NCI-H1436 treated with DMSO at 0.1 percent for 48 hours (cell line): ENCODE data around the gene FAM32A.

Experiments
- DNase-seq: peaks from one replicate; lab custom pipeline; 2025; lab: John Stamatoyannopoulos, UW

Gene FAM32A

DNA sequence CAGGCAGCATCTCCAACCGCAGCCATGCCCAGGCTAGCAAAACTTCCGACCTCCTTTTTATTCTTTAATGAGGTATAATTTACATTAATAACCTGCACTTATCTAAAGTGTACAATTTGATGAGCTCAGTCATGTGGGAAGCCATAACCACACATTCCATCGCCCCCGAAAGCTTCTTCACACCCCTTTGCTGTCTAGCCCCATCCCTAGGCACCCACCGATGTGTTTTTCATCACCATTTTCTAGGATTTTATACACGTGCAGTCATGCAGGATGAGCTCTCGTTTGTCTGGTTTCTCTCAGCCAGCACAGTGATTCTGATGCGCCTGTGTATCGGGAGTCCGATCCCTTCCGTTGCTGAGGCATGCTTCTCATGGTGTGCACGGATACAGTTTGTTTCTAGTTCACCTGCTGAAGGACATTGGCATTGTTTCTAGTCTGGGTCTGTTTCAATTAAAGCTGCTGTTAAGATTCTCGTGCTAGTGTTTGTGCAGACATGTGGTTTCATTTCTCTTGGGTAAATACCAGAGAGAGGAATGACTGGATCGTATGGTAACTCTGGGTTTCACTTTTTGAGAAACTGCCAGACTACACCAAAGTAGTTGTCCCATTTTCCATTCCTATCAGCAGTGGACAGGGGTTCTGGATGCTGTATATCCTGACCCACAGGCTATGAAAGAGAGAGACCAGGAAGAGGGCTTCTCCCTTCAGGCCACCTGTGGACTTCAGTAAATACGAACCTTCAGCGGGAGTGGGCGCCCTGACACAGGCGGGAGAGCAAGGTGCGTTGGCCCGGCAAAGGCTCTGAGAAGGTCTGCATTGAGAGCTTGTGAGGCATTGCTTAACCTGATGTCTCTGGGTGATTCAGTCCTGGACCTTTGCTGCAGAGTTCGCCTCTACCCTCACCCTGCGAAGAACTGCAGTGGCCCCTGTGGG, 17.4 kb downstream of the FAM32A start:
- no peak for DNase-seq

DNA sequence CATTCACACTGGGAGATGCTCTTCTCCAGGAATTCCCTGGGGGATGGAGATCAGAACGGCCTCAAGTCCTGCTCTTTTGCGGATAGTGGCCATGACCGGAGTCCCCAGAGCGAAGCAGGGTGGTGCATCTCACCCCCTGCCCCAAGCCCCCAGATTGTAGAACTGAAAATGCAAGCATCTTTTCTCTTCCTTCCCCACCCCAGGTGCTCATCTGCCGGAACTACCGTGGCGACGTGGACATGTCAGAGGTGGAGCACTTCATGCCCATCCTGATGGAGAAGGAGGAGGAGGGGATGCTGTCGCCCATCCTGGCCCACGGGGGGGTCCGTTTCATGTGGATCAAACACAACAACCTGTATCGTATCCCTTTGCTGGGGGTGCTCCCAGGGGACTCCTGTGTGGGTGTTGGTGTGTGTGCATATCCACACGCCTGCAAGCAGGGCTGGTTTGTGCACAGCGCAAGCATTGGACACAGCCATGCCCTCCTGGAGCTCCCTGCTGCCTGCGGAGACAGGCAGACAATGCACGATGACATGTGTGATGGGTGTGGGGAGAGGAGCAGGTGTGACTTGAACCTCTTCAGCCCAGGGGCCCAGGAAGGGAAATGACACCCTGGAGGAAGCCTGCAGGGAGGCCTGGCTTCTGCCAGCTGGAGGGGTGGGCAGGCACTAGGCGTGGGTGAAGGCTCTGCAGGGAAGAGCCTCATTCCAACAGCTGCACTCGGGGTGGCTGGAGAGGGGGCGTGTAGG, 18.2 kb downstream of the FAM32A start:
- DNase-seq, result no peak

DNA sequence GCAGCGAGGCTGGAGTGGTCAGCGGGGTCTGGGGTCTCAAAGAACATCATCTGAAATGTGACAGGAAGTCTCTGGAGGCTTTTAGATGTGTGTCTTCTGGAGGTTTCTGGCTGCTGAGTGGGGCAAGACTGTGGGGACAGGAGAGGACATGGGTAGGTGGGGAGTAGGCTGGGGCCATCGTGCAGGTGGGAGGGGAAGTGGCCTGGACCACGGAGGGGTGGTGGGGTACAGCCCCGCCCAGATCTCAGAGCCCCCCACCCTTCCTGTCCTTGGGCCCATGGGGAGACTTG, 18.7 kb downstream of the FAM32A start:
- DNase-seq, result no peak

DNA sequence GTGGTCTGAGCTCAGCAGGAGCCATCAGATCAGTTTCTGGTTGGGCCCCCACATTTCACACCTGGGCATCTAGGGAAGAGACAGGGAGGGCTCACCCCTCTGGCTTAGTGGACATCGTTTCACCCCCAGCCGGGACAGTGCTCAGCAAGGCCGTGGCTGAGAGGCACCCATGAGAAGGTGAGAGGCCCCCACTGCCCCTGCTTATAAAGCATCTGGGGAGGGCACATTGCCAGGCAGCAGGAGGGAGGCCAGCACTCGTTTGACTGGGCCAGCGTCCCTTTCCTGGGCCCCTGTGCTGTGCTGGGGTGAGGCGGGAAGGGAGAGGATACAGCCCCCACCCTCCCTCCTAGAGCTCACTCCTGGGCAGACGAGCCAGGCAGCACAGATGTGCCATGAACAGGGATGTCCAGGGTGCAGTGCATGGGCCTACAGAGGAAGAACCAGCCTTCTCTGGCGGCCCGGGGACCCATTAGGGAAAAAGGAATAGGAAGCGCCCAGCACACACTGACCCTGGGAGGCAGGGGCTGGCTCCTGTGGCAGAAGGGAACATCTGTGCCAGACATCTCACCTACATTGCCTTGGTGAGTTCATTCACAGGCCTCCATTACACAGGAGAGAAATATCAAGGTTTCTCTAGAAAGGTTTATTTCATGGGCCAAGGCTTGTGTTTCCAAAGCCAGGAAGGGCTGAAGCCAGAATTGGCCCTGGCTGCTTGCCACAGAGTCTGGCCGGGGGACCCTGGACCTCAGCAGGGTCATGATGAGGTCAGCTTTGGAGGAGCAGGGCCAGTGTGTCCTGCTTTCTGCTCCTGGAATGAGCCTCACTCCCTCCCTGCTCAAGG, 20.2 kb downstream of the FAM32A start:
- no peak for DNase-seq

DNA sequence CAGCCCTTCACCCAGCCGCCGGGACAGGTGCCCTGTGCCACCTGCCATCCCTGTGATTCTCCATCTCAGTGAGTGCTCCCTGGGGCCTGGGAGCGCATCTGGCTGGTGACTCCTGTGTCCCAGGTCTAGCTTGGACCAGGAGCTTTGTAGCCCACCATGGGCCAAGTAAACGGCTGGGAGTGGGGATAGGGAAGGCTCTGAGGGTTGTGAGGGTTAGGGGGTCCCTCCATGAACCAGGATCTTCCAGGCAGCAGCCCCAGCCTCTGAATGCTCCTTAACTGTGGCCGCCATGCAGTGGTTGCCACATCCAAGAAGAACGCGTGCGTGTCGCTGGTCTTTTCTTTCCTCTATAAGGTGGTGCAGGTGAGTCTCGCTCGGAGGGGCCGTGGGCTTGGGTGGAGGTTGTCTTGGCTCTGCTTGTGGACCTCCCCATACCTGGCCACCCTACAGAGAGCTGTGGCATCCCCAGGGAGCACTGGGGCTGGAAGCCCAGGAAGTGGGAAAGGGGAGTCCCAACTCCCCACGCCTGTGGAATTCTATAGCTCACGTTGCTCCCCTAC, 20.9 kb downstream of the FAM32A start:
- DNase-seq, result no peak

DNA sequence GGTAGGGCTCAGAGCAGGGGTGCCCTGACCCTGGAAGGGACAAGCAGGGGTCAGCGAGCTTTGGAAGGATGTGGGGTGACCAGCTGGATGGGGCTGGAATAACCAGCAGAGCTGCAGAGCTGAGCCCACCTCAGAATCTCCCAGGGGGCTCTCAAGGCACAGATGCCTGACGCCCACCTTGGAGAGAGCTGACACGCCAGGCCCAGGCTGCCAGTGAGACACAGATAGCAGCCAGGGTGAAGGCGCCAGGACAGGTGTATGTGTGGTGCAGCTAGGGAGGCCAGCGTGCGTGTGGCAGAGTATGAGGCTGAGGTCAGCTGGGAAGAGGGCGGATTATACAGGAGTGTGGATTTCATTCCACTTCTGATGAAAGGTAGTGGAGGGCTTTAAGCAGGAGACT, 21.4 kb downstream of the FAM32A start:
- DNase-seq, result no peak

DNA sequence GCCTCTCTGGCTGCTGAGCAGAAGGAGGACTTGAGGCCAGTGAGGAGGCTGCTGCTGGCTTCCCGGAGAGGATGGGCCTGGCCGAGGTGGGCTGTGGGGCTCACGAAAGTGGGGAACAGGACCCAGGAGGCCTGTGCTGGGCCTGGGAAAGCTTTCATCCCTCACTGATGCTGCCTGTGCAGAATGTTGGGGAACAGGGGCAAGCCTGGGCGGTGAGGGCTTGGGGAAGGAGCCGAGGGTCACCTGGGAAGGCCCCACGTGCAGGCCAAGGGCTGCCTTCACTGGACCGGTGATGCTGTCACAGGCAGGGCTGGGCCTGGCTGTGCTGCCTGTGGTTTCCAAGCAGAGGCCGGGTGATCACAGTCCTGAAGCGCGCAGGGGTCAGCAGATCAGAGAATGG, 21.9 kb downstream of the FAM32A start:
- DNase-seq, result no peak

DNA sequence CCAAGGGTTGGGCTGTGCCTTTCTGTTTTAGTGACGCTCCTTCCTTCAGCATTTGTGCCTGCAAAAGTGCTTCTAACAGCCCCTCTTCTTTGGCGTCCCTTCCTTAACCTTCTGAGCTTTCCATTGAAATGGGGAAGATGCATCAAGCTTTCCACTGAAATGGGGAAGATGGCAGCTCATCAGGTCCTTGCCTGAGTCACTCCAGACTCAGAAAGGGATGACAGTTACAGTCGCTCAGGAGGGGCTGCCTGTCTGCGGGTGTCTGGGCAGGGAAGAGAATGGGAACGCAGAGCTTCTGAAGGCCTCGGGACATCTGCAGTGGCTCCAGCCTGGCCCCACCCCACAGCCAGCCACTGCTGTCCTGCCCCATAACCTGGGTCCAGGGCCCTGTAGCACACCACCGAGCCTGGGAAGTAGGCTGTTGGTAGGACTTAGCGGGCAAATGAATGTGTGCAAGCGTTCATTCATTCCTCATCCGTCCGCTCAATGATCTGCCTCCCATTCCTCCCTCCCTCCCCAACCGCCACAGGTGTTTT, 22.3 kb downstream of the FAM32A start:
- DNase-seq, result no peak

DNA sequence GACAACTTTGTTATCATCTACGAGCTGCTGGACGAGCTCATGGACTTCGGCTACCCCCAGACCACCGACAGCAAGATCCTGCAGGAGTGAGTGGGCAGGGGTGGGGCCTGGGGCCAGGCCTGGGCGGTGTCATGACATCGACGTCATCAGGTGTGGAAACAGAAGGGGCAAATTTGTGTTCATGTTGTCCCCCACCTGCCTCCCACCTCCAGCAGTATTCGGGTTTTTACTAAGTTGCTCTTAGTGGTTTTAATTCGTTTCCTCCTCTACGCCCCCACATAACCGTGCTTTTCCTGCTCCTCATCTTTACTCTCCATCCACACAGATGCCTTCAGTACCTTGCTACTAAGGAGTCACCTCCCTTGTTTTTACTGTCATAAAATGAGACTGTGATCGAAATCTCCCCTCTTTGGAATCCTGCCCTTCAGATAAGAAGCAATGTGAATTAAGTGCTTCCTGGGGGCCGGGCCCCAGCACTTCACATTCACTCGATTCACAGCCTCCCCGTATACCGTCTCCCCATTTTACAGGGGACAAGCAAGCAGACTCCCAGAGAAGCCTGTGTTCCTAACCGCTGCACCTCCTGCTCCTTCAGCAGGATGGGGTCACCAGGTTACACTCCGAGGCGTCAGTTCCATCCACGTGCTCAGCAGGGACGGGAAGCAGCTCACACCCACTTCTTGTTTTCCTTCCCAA, 23.0 kb downstream of the FAM32A start:
- no peak for DNase-seq

DNA sequence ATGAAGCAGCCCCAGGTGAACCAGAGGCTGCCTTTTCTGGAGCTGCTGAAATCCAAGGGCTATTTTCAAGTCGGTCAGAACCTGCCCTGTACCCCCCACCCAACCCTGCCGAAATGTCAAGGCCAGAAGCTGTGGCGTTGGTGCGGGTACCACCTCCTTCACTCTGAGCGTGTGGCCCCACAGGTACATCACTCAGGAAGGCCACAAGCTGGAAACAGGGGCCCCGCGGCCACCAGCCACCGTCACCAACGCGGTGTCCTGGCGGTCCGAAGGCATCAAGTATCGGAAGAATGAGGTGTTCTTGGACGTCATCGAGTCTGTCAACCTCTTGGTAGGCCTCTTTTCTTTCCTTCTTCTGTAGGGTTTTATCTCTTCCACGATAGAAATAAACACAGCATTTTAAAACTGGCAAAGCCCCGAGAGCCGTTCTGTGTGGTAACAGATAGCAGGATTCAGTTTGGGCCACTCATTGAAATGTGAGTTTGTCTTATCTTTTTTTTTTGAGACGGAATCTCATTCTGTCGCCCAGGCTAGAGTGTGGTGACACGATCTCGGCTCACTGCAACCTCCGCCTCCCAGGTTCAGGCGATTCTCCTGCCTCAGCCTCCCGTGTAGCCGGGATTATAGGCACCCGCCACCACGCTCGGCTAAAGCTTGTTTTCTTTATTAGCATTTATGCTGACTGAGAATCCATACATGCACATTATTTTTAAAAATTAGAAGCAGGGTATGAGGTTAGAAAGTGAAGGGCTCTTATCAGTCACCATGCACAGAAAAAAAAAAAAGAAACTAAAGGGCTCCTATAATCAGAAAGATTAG, 23.8 kb downstream of the FAM32A start:
- no peak for DNase-seq

DNA sequence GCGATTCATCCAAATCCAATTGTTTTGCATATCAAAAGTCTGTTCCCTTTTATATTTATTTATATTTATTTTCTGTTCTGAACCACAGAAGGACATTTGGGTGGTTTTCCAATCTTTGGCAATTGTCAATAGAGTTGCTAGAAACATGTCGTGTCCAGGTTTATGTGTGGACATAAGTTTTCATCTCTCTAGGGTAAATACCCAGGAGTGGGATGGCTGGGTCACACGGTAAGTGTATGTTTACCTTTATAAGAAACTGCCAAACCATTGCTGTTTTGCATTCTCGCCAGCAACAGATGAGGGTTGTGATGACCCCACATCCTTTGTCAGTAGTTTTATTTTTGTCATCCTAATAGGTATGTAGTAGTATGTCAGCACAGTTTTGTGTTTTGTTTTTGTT, 25.0 kb downstream of the FAM32A start:
- DNase-seq, result no peak

DNA sequence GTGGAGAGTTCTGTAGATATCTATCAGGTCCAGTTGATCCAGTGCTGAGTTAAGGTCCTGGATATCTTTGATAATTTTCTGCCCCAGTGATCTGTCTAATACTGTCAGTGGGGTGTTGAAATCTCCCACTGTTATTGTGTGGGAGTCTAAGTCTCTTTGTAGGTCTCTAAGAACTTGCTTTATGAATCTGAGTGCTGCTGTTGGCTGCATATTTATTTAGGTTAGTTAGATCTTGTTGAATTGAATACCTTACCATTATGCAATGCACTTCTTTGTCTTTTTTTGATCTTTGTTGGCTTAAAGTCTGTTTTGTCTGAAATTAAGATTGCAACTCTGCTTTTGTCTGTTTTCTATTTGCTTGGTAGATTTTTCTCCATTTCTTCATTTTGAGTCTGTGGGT, 27.9 kb downstream of the FAM32A start:
- no peak for DNase-seq

DNA sequence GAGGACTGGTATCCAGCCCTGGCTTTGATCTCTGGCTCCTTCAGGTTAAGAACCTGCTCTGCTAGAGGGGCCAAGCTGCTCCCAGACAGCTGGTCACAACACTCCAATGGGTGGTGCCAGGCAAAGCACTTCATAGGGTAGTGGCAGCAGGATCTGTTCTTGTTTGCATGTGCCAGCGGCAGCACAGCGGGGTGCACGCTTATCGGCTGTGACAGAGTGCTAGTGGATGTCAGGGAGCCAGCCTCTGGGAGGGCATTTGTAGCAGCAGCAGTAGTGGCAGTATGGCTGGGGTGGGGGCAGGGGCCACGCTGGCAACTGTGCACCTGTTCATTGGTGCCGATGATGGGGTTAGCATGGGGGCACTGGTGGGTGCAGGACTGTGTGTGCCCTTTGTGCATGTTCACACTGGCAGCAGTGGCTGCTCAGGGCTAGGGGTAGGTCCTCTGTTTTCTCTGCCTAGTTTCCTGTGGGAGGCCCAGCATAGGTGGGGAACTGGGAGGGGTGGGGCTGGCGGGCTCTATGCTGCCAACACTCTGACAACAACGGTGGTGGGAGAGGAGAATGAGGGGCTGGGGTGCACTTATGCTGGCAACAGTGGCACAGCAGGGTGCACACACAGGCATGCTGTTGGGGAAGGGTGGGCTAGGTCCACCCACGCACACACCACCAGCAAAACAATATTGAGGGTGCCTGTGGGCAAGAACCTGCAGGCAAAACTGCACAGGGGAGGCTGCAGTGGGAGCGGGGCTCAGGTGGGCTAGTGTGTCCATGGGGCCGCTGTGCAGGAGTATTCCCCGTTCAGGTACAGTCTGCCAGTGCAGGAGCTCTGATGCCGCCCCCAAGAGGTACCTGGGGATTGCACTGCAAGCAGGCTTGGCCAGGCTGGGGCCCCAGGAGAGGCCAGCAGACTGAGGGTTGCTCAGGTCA, 31.8 kb downstream of the FAM32A start:
- DNase-seq, result no peak

DNA sequence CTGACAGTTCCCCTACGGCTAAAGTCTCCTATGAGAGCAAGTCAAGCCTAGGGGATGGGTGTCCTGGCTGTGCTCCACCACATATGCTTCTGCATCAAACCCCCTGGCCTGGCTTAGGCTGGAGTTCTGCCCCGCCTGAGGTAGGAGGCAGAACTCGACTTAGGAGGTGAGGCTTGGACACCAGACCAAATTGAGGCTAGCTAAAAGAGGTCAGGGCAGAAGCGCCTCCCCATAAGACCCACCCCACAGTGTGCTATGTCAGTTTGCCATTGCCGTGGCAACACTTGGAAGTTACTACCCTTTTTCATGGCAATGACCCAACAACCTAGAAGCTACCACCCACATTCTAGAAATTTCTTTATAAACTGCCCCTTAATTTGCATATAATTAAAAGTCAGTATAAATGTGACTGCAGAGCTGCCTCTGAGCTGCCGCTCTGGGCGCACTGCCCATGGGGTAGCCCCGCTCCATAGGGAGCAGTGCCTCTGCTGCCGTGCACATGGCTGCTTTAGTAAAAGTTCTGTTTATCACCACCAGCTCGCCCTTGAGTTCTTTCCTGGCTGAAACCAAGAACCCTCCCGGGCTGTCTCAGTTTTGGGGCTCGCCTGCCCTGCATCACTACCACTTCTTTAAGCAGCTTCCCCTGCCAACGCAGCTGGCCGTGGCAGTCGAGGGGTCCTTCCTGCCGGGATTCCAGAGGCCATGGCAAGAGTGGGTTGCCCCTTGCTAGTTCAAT, 32.7 kb downstream of the FAM32A start:
- DNase-seq, result no peak

DNA sequence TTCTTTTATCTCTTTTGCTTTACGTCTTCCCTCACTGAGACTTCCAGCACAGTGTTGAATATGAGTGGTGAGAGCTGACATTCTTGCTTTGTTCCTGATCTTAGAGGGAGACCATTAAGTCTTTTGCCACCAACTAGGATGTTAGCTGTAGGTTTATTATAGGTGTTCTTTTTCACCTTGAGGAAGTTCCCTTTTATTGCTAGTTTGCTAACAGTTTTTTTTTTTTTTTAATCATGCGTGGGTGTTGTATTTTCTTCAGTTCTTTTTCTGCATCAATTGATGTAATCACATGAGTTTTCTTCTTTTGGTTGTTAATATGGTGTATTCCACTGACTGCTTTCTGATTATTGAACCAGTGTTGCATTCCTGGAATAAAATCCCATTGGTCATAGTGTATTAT, 33.6 kb downstream of the FAM32A start:
- no peak for DNase-seq

DNA sequence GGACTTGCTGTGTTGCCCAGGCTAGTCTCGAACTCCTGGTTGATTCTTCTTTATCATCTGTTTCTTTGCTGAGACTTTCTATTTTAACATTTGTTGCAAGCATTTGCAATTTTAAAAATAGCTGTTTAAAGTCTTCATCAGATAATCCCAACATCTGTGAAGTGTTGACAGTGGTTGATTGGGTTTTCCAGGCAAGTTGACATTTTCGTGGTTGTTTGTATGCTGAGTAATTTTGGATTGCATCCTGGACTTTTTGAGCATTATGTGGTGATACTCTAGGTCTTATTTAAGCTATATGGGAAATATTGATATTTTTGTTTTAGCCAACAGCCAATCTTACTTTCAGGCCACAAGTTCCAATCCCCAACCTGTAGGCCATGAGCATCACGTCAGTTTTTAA, 37.6 kb downstream of the FAM32A start:
- no peak for DNase-seq

DNA sequence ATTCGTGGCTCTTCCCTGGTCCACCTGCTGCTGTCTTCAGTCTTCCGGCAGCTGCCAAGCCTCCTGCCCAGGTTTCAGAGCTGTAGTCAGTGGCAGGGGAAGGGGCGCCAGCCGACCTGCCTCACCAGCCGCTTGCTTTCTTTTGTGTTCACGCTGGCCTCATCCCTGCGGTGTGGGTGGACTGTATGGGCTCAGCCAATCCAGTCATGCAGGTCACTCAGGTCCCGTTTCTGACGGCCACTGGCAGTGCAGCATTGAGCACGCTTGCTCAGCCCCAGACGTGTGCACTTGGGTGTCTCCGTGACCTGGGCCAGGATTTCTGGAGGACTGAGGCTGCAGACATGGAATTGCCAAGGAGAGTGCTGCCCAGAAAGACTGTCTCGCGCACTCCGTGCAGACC, 38.5 kb downstream of the FAM32A start:
- DNase-seq, result no peak

DNA sequence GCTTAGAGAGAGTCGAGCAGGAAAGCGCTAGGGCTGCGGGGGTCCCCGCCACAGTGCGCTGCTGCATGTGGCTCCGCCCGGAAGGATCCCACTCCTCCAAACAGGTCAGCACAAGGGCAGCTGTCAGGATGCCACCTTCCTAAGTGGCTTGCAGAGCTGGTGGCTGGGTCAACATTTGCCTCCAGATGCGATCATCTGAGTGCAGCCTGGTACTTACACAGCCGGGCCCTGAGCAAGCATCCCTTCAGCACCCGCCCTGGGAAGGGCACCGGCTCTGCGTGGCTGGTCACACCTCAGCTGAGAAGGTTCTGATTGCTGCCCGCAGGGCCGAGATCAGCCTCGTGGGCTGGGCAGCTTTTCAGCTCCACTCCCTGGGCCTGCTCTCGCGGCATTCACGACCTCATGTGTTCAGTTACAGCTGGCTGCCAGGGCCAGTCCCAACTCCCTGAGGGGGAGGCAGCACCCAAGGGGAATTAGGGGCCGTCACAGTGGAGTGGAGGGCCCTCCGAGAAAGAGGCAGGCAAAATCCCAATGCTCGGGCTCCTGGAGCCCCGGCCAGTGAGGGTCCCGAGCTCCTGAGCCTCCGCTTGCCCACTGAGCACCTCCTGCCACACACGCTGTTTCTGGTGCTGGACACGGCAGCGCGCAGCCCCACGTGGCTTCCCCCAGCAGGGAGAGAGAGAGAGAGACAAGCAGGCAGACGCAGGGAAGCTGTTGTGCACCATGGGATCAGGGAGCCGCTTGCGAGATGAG, 39.3 kb downstream of the FAM32A start:
- DNase-seq, result no peak
